ENCODE data around the gene CHST4. TPM values are rescaled to one million over a fixed set of nuclear protein-coding genes. Genes with fewer than 3 reads are reported as not detected.

The CHST4 gene
- total and polyA plus RNA-seq, 2 of the 4 experiments (the other 2 are of a cell fraction): not detected

GRCh38 chr16:71564335-71564967 is 38.2 kb downstream of the CHST4 start:
- Histone ChIP-seq H2BK15ac (ENCODE audit: low read depth, low read length) (no peak overlapping the region), H3K36me3 (ENCODE audit: control insufficient read depth, insufficient read depth, low read length) (no peaks in the 10 kb centered on the region), H2BK20ac (ENCODE audit: low read depth, low read length) (no peak overlapping the region), H2AK9ac (replicated peaks; ENCODE audit: low read depth, low read length, poor library complexity) (peak overlapping the region; percentile 61), H3K14ac (replicated peaks; ENCODE audit: low read depth, low read length) (no peak overlapping the region), H2AFZ (replicated peaks; ENCODE audit: low read length, poor library complexity) (peak overlapping the region; percentile 95), H3K9me1 (ENCODE audit: insufficient read depth, low read length) (no peaks in the 10 kb centered on the region), H3K9ac (ENCODE audit: low read depth, low read length) (0 out of 2 replicates have a peak overlapping the region, but pooled peaks have one; percentile 22), H3K4me3 (ENCODE audit: insufficient read depth, low read depth, low read length) (peak overlapping the region; percentile 48), H3K56ac (ENCODE audit: extremely low read depth, insufficient read depth, low read length) (no peak overlapping the region), H4K8ac (ENCODE audit: low read depth in 2 of 2, low read length in 2 of 2) (peak overlapping the region; percentile 62 to 90; a peak in 3 of 4 replicates), H4K91ac (ENCODE audit: insufficient read depth, low read depth, low read length) (no peak overlapping the region), H3K4me2 (ENCODE audit: low read depth, low read length) (peak overlapping the region; percentile 98), H3K27me3 (ENCODE audit: control insufficient read depth, insufficient read depth, low read length) (no peaks in the 10 kb centered on the region; the same call in 1 of the 2 replicates), H4K20me1 (ENCODE audit: insufficient read depth, low read length) (no peaks in the 10 kb centered on the region), H2AK5ac (ENCODE audit: low read depth, low read length) (no peak overlapping the region), H3K18ac (ENCODE audit: low read depth, low read length) (no peak overlapping the region), H2BK120ac (ENCODE audit: low read depth, low read length) (no peak overlapping the region), H3K9me3 (ENCODE audit: control insufficient read depth, insufficient read depth, low read length) (no peaks in the 10 kb centered on the region), H3K4ac (ENCODE audit: low read depth, low read length) (no peak overlapping the region), H2BK5ac (ENCODE audit: low read depth, low read length, poor library complexity, severe bottlenecking) (no peak overlapping the region), H3K79me1 (ENCODE audit: low read depth in 1 of 2, low read length in 2 of 2) (no peaks in the 10 kb centered on the region), H3K4me1 (ENCODE audit: control insufficient read depth, insufficient read depth, low read length) (no peaks in the 10 kb centered on the region), H3K23ac (ENCODE audit: low read depth, low read length) (no peak overlapping the region), H3K27ac (ENCODE audit: insufficient read depth, low read length) (no peak overlapping the region), H4K5ac (ENCODE audit: low read depth, low read length) (no peak overlapping the region)
- WGBS, 2 experiments (ENCODE audit: extremely low coverage in 2 of 2, insufficient read length in 1 of 2): no CpG with 5 or more reads among the region's 19 CpGs
- BruUV-seq (replicated peaks): no TSS peak
- no peak for ATAC-seq (ENCODE audit: low read depth)
- CTCF ChIA-PET: interaction anchor here (0.6 to 1.4 kb wide), 7 partner anchors 10 to 1448 kb away, joined by 3 to 6 read pairs (median 3); no protein-coding TSS in a partner anchor
- POLR2A ChIA-PET (ENCODE audit: unreplicated experiment): no interaction called here
- dilution Hi-C loops (cut with HindIII; ENCODE audit: low sequenced_read_pairs, unreplicated experiment): no loop called here
- no peak for DNase-seq
- in situ Hi-C loops (cut with MboI; ENCODE audit: low sequenced_read_pairs): no loop called here
- TF ChIP-seq BHLHE40 (IDR thresholded peaks at IDR 0.05; ENCODE audit: low read depth, low read length): no peak
- no peak for TF ChIP-seq CTCF (conservative IDR thresholded peaks at IDR 0.05; ENCODE audit: low read depth, low read length)
- no peak for TF ChIP-seq USF2 (IDR thresholded peaks at IDR 0.05; ENCODE audit: low read depth, low read length)
- TF ChIP-seq RCOR1 (IDR thresholded peaks at IDR 0.05; ENCODE audit: insufficient replicate concordance, low read length): no peak
- intact Hi-C loops (cut with micrococcal nuclease): loop anchor here (2.0 kb wide), 1 partner anchor 46 kb away; no protein-coding TSS in a partner anchor

All from IMR-90 (cell line).